GF-D8 (cell line): ENCODE results near the gene ATP10D.
"Not testable (repeated sequence)": the region's sequence is repeated elsewhere in the genome, so short reads cannot be mapped to it uniquely, and the experiment has no call there.

Source experiments
- DNase-seq: peaks from one replicate; lab custom pipeline; 2025; lab: John Stamatoyannopoulos, UW

The ATP10D gene

GRCh38 chr4:47485047-47485692 is at the start of gene ATP10D:
ATP10D (plus strand) TSS chr4:47485275; CDS start chr4:47512541, 27,266 bp downstream.
- peak; percentile 42 for DNase-seq

- DNase-seq = peak; percentile 79
Measured at GRCh38 chr4:47442980-47443379, 42.1 kb upstream of the ATP10D start.

GRCh38 chr4:47444031-47444430 is 41.0 kb upstream of the ATP10D start:
- DNase-seq = no peak

- no peak for DNase-seq
Measured at GRCh38 chr4:47451657-47452056, 33.4 kb upstream of the ATP10D start.

GRCh38 chr4:47462799-47463234 is 22.3 kb upstream of the ATP10D start:
- no peak for DNase-seq

- peak; percentile 82 for DNase-seq
Measured at GRCh38 chr4:47463235-47463956, 21.7 kb upstream of the ATP10D start, which contains the start of gene COMMD8. COMMD8 (minus strand) TSS chr4:47463702; CDS start chr4:47463651, 51 bp downstream.

- DNase-seq = peak; percentile 83
Measured at GRCh38 chr4:47465004-47465403, 20.1 kb upstream of the ATP10D start.

GRCh38 chr4:47466056-47466785 is 18.9 kb upstream of the ATP10D start:
- DNase-seq = no peak

GRCh38 chr4:47468706-47469365 is 16.2 kb upstream of the ATP10D start:
- DNase-seq = no peak

- no peak for DNase-seq
Measured at GRCh38 chr4:47469951-47470350, 15.1 kb upstream of the ATP10D start.

GRCh38 chr4:47471064-47471463 is 14.0 kb upstream of the ATP10D start:
- DNase-seq = no peak

GRCh38 chr4:47471591-47471990 is 13.5 kb upstream of the ATP10D start:
- no peak for DNase-seq

- DNase-seq = no peak
Measured at GRCh38 chr4:47473141-47473750, 11.8 kb upstream of the ATP10D start.

GRCh38 chr4:47474799-47475198 is 10.3 kb upstream of the ATP10D start:
- DNase-seq = no peak

- DNase-seq = no peak
Measured at GRCh38 chr4:47475411-47475810, 9.7 kb upstream of the ATP10D start.

- no peak for DNase-seq
Measured at GRCh38 chr4:47478804-47479203, 6.3 kb upstream of the ATP10D start.

GRCh38 chr4:47482326-47482725 is 2.7 kb upstream of the ATP10D start:
- no peak for DNase-seq

- DNase-seq = no peak
Measured at GRCh38 chr4:47483745-47484144, 1.3 kb upstream of the ATP10D start.

GRCh38 chr4:47484168-47484567 is 907 bp upstream of the ATP10D start:
- no peak for DNase-seq

- DNase-seq = no peak
Measured at GRCh38 chr4:47485768-47486167, 693 bp downstream of the ATP10D start.

- no peak for DNase-seq
Measured at GRCh38 chr4:47486231-47486673, 1.2 kb downstream of the ATP10D start.

- DNase-seq = not testable (repeated sequence)
Measured at GRCh38 chr4:47486727-47487126, 1.7 kb downstream of the ATP10D start.
